Activated T-cell treated with anti-CD3 and anti-CD28 coated beads, Interleukin-2, amount 50 U/mL, for 4 hours (primary cell): Measurements from ENCODE around the gene GNAZ. TPM values are rescaled to one million over a fixed set of nuclear protein-coding genes. Genes with fewer than 3 reads are reported as not detected.

ENCODE experiments used
- ATAC-seq, 2 donors: fragments of 200-7000 bp; cut with Tn5 transposase; one replicate each; pipeline ENCODE4 v1.10.0; 2021
- DNase-seq: peaks from one replicate; pipeline ENCODE4 v3.0.0-alpha.2; 2020
- H3K27me3 Mint-ChIP-seq: one replicate; pipeline ENCODE4 v1.8.0; 2021; ENCODE audit warnings: low read depth, mixed read lengths
- H3K36me3 Mint-ChIP-seq: one replicate; pipeline ENCODE4 v1.8.0; 2022; ENCODE audit warnings: mixed read lengths; ENCODE audit not compliant: insufficient read depth
- H3K4me1 Mint-ChIP-seq: one replicate; pipeline ENCODE4 v1.8.0; 2021; ENCODE audit warnings: low read depth, mixed read lengths
- H3K4me3 Mint-ChIP-seq: one replicate; pipeline ENCODE4 v1.8.0; 2021; ENCODE audit warnings: mild to moderate bottlenecking, moderate library complexity, mixed read lengths
- H3K9me3 Mint-ChIP-seq: one replicate; pipeline ENCODE4 v1.8.0; 2021; ENCODE audit warnings: mixed read lengths
- total RNA-seq, 3 donors: library from RNA; stranded (reverse); gene quantifications; one replicate each; pipeline ENCODE4 v1.2.1, GENCODE V29; 2021

Gene GNAZ
- total RNA-seq, 3 donors from 2014 or later, result 0.61 to 1.3 (median 0.99) TPM

- Mint-ChIP-seq H3K4me1 (peaks cover 6% of the 10 kb centered on the region), H3K4me3 (no peak overlapping the region), H3K36me3 (no peaks in the 10 kb centered on the region), H3K27me3 (no peaks in the 10 kb centered on the region), H3K9me3 (no peaks in the 10 kb centered on the region)
- ATAC-seq (no peak), DNase-seq (no peak)
These were observed 5.3 kb upstream of the GNAZ start for GRCh38 chr22:23065069-23065451.

DNA sequence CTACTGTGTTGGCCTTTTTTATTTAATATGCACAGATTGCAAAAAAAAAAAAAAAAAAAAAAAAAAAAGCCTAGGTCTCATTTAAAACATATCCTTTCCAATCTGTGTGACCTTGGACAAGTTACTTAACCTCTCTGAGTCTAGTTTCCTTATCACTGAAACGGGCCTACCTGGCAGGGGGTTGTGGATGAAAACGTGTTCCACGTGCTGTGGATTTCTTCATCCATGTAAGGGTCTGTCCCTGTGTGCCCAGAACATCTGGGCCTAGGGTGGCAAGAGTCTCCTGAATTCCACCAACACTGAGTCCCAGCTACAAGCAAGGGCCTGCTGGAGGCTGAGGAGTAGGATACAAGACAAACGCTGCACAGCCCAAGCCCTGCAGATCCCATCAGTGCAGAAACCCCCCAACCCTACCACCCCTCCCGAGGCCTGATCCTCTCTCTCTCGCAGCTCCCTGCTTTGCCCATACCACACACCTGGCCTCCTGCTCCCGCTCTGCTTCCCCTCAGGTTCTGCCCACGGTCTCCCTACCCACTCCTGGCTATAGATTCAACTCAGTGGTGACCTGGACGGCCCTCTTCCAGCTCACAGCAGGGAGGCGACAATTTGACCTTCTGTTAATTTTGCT, 4.7 kb upstream of the GNAZ start:
- Mint-ChIP-seq H3K36me3 (no peaks in the 10 kb centered on the region), H3K4me1 (peaks cover 6% of the 10 kb centered on the region), H3K4me3 (no peak overlapping the region), H3K9me3 (no peaks in the 10 kb centered on the region), H3K27me3 (no peaks in the 10 kb centered on the region)
- no peak for DNase-seq
- no peak for ATAC-seq

DNA sequence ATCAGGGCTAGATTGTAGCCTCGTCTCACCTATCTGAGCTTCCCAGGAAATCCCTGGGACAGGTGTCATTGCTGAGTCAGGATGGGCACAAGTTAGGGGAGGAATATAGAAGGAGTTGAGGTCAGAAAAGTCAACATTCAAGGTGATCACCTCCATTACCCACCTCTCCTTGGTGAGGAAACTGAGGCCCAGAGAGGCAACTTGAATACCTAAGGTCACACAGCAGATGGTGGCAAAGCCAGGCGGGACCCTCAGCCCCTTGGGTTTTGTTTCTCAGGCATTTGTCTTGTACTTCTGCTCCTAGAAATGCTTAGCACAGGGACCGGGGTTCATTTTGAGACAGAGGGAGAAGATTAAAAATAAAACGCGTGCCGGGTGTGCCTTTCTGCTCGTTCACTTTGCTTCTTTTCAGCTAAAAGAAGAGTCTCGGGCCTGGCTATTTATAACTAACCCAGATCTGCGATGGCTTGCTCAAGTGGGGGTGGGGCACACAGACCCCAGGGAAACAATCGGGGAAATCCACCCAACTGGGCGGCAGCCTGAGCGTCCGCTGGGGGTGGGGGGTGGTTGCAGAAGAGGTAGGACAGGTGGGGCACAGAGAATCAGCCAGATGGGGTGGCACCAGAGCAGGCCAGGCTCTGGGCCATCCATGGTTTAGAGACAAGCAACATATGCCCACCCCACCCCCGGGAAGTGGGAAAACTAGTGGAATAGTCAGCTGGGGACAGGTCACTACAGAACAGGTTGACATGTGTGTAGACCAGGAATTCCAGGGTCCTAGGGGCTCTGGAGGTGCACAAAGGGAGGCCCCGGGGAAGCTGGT, 3.9 kb upstream of the GNAZ start:
- H3K36me3 Mint-ChIP-seq, result no peaks in the 10 kb centered on the region
- H3K9me3 Mint-ChIP-seq, result no peaks in the 10 kb centered on the region
- H3K27me3 Mint-ChIP-seq, result no peaks in the 10 kb centered on the region
- peak; percentile 1 for DNase-seq
- no peak overlapping the region for H3K4me3 Mint-ChIP-seq
- H3K4me1 Mint-ChIP-seq, result peaks cover 10% of the 10 kb centered on the region
- no peak for ATAC-seq

- ATAC-seq (no peak), DNase-seq (peak; percentile 1)
- no peaks in the 10 kb centered on the region for H3K9me3 Mint-ChIP-seq
- H3K4me3 Mint-ChIP-seq, result no peak overlapping the region
- H3K4me1 Mint-ChIP-seq, result peaks cover 12% of the 10 kb centered on the region
- peaks cover 3% of the 10 kb centered on the region for H3K27me3 Mint-ChIP-seq
- no peaks in the 10 kb centered on the region for H3K36me3 Mint-ChIP-seq
These were observed 3.2 kb upstream of the GNAZ start for GRCh38 chr22:23067023-23067650.

DNA sequence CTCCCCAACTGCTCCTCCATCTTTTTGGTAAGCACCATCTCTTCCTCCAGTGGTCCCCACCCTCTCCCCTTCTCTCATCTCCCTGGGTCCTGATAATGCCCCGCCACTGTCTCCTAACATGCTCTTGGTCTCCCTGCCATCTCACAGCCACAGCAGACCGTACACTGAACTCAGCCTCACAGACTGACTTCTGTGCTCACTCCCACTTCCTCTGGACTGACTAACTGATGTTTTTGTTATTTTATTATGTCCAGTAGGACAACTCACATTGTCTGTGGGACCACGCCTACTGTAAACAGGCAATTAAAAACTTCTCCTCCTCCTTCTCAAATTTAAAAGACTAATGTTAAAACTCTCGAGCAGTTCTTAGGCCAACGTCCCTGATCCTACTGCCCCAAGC, 2.6 kb upstream of the GNAZ start:
- peaks cover 3% of the 10 kb centered on the region for H3K27me3 Mint-ChIP-seq
- no peak for ATAC-seq
- peaks cover 12% of the 10 kb centered on the region for H3K4me1 Mint-ChIP-seq
- no peaks in the 10 kb centered on the region for H3K36me3 Mint-ChIP-seq
- H3K4me3 Mint-ChIP-seq, result no peak overlapping the region
- DNase-seq, result no peak
- no peaks in the 10 kb centered on the region for H3K9me3 Mint-ChIP-seq

DNA sequence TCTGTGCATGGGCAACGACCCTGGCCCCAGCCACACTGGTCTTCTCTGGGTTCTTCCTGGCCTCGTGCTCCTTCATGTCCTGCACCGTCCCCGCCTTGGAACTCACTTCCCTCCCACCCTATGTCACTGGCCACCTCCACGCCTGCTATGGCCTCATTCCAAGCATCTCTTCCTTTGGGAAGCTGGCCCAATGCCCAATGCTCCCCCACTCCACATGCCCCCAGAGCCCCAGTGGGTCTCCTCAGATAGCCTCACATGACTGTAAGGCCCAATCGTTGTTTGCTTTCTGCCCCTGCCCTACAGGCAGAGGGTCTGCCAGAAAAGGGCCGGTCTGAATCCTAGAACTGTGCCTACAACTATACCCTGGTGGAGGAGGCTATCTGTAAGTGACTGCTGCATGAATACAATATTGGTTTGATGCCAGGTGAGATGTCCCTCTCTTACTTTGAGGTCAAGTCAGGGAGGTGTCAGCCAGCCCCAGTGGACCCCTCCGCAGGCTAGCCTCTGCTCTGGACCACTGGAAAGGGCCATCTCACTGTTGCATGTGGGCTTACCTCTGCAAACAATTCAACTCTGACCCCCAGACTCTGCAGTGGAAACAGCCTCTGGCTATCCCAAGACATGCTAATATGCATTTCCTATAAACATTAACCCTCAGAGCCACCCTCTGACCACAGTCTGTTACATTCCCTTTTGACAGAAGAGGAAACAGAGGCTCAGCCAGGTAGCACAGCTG, 2.1 kb upstream of the GNAZ start:
- Mint-ChIP-seq H3K9me3 (no peaks in the 10 kb centered on the region), H3K4me1 (peaks cover 12% of the 10 kb centered on the region), H3K4me3 (no peak overlapping the region), H3K36me3 (no peaks in the 10 kb centered on the region), H3K27me3 (peaks cover 3% of the 10 kb centered on the region)
- DNase-seq (peak; percentile 3), ATAC-seq (no peak)

GRCh38 chr22:23068832-23069385, 1.4 kb upstream of the GNAZ start:
- H3K36me3 Mint-ChIP-seq, result no peaks in the 10 kb centered on the region
- ATAC-seq, result no peak
- DNase-seq, result peak; percentile 1
- H3K4me3 Mint-ChIP-seq, result peak overlapping the region; percentile 33
- H3K9me3 Mint-ChIP-seq, result no peaks in the 10 kb centered on the region
- peaks cover 12% of the 10 kb centered on the region for H3K4me1 Mint-ChIP-seq
- H3K27me3 Mint-ChIP-seq, result peaks cover 3% of the 10 kb centered on the region

DNA sequence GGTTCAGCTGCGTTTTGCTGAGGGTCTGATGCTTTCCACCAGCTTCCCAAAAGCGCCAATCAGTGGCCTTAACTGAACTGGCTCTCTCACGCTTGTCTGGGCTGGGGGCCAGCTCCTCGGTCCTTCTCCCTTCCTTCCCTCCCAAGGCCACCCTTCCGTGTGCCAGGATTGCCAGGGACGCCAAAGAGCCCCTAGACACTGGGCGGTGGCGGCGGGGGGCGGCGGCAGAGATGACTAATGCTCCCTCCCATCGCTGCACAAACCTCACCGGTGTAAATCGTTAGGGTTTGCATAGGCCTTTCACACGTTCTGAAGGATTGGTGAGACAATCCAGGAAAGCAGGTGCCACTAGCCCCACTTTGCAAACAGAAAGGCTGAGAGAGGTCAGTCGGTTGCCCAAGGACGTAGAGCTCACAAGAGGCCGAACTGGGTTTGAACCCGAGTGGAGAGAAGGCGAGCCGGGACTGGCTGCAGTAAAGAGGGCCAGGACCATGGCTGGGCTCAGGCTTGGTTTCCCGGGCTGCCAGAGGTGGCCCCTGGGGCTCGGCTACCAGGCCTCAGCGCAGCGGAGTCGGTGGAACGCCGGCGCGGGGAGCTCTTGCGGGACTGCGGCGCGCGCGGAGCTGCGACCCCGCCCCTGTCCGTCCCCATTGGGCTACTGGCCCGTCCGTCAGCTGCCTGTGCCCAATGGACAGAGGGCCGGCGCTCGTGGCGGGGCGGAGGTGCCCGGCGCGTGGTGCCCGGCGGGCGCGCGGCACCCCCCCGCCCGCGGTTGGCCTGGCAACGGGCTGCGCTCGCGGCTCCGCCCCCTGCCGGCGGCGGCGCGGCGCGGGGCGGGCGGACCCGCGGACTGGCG, 589 bp upstream of the GNAZ start:
- Mint-ChIP-seq H3K27me3 (peaks cover 7% of the 10 kb centered on the region), H3K9me3 (no peaks in the 10 kb centered on the region), H3K4me3 (peak overlapping the region; percentile 80), H3K36me3 (no peaks in the 10 kb centered on the region), H3K4me1 (peaks cover 12% of the 10 kb centered on the region)
- peak; percentile 81 for DNase-seq
- peak; percentile 97 to 98 for ATAC-seq

GRCh38 chr22:23071230-23072076, 1.1 kb downstream of the GNAZ start:
- ATAC-seq, result no peak
- H3K36me3 Mint-ChIP-seq, result no peaks in the 10 kb centered on the region

DNA sequence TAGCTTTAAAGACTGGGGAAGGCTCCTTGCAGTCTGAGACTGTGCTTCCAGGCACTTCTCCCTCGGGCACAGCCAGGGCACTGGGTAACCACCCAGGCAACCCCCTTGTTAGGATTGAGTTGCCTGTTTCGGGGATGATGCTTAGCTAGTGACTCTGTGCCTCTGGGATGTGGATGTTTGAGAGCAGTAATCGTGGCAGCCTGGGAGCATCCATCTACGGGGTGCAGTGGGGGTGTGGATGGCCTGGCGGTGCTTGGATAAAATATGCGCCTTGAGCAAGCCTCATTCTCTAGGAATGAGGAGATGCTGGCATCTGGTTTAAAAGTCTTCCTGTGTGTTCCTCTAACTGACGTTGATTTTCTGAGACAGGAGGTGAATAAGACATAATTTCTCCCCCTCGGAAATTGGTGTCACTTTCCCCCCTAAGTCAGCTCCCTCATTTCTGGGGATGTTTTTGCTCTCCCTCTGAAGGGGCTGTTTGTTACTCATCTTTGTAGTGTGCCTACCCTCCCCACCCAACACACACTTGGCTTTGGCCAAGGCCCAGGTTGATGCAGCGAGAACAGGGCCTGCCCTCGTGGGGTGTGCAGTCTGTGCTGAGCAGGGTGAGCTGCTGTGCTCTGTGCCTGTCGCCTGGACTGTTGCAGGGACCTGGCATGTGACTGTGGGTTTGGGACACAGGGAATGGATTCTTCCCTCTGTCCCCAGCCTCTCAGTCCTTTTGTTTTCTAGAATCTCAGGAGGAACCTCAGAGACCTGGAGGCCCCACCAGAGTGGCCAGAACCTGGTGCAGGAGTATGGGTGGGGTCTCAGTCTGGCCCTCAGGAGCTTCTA, 2.0 kb downstream of the GNAZ start:
- DNase-seq (no peak), ATAC-seq (no peak)
- peak overlapping the region; percentile 42 for H3K4me3 Mint-ChIP-seq
- H3K27me3 Mint-ChIP-seq, result peaks cover 7% of the 10 kb centered on the region
- H3K36me3 Mint-ChIP-seq, result no peaks in the 10 kb centered on the region
- H3K9me3 Mint-ChIP-seq, result no peaks in the 10 kb centered on the region
- H3K4me1 Mint-ChIP-seq, result peaks cover 12% of the 10 kb centered on the region

More at GRCh38 chr22:23071230-23072076, 1.1 kb downstream of the GNAZ start:
- Mint-ChIP-seq H3K4me3 (peak overlapping the region; percentile 69), H3K4me1 (peaks cover 12% of the 10 kb centered on the region), H3K9me3 (no peaks in the 10 kb centered on the region), H3K27me3 (peaks cover 7% of the 10 kb centered on the region)
- no peak for DNase-seq

DNA sequence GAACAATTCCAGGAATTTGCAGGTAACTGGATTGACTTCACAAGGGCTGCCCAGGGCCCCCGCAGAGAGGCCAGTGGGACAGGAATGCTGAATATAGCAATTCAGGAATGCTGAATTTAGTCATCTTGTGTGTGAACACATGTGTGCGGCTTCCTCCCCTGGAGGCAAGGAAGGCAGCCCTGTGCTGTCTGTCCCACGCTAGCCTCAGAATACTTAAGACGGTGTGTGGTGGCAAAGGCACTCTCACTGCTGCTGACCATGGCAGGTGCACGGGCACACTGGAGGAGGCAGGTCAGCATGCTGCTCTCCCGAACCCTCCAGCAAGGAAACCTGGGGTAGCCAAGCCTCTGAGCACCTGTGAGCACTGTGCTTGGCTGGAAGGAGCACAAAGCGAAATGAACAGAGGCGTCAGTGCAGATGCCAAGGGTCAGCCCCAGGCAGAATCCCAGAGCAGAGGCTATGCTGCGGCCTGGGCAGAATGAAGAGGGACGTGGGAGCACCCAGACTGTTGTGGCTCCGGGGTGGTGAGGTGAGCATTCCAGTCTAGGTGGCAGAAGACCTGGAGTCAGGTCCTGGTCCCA, 2.7 kb downstream of the GNAZ start:
- Mint-ChIP-seq H3K4me1 (peaks cover 11% of the 10 kb centered on the region), H3K9me3 (no peaks in the 10 kb centered on the region), H3K27me3 (peaks cover 7% of the 10 kb centered on the region), H3K4me3 (peak overlapping the region; percentile 16), H3K36me3 (no peaks in the 10 kb centered on the region)
- ATAC-seq (no peak), DNase-seq (no peak)
